Measurements from ENCODE around the gene ECT2L. TPM values are rescaled to one million over a fixed set of nuclear protein-coding genes. Genes with fewer than 3 reads are reported as not detected.

The ECT2L gene
- total and polyA plus RNA-seq, 2 of the 13 experiments (the other 11 are each of a cell fraction or from before 2014, with no cell fraction given): 0.12 TPM; not detected in 1

DNA sequence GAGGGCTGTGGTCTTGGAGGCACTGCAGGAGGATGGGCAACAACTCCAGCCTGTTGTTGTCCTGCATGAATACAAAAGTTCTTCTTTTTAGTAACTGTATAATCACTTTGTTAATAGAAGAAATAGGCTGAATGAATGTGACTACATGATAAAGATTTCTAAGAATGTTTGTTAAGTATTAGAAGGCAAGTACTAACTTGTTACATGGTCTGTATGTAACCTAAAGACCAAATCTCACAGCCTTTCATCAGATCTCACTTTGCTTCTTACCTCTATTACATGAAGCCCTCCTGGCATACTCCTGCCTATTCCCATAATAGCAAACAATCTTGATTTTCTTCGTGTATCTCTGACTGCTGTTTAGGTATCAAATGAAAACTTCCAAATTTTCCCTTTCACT, 118.8 kb downstream of the ECT2L start (continued):
- TF ChIP-seq, protein P1, sequence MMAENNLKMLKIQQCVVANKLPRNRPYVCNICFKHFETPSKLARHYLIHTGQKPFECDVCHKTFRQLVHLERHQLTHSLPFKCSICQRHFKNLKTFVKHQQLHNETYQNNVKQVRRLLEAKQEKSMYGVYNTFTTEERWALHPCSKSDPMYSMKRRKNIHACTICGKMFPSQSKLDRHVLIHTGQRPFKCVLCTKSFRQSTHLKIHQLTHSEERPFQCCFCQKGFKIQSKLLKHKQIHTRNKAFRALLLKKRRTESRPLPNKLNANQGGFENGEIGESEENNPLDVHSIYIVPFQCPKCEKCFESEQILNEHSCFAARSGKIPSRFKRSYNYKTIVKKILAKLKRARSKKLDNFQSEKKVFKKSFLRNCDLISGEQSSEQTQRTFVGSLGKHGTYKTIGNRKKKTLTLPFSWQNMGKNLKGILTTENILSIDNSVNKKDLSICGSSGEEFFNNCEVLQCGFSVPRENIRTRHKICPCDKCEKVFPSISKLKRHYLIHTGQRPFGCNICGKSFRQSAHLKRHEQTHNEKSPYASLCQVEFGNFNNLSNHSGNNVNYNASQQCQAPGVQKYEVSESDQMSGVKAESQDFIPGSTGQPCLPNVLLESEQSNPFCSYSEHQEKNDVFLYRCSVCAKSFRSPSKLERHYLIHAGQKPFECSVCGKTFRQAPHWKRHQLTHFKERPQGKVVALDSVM (CRISPR knock-in tag; IDR thresholded peaks at IDR 0.05): no peak

DNA sequence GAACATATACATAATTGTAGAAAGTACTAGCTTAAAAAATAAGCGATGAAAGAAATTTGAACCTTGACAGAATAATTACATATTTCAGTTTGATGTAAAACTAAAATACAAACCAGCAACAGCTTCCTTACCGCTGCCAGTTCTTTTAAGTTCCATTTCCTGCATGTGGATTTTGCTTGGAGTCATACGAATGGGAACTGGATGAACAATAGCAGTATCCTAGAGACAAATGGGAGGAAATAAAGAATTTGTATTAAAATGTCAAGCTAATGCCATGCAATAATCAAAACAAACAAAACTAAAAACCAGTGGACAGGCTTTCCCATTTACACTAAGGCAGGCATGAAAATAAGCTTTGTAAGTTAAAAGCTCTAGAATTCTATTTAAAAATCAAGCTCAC, 125.0 kb downstream of the ECT2L start:
- no peaks in the 10 kb centered on the region for H3K4me1 ChIP-seq (ENCODE audit: insufficient read depth, low read length)
- no peaks in the 10 kb centered on the region for H3K27me3 ChIP-seq (ENCODE audit: control insufficient read depth in 1 of 2, insufficient read depth in 2 of 2, low read length in 2 of 2)
- intact Hi-C loops (cut with micrococcal nuclease; ENCODE audit: unreplicated experiment): no loop called here
- peaks cover 7 to 19% of the 10 kb centered on the region in 2 experiments; a peak in 4 of 5 replicates for H3K36me3 ChIP-seq (replicated peaks in 1 of 2; ENCODE audit: control insufficient read depth in 1 of 2, insufficient read depth in 2 of 2, low read length in 2 of 2)
- H3K27ac ChIP-seq (ENCODE audit: extremely low read length, insufficient read depth, low read length): no peak overlapping the region
- FAIRE-seq: no peak
- H3K9ac ChIP-seq (ENCODE audit: insufficient read depth, low read depth, low read length): no peak overlapping the region
- WGBS (ENCODE audit: low lambda C conversion rate): 98% methylated on average over 3 of the region's 3 CpGs
- H3K4me2 ChIP-seq (ENCODE audit: low read depth, low read length): no peak overlapping the region
- no peak for TF ChIP-seq ZNF335 (CRISPR knock-in tag; IDR thresholded peaks at IDR 0.05)
- no peak for TF ChIP-seq HNF4A (CRISPR knock-in tag; IDR thresholded peaks at IDR 0.05)
- H4K20me1 ChIP-seq (ENCODE audit: insufficient read depth, low read length): no peaks in the 10 kb centered on the region
- CTCF ChIA-PET (ENCODE audit: low intra/inter-chr PET ratio, low total read pairs): no interaction called here
- H3K79me2 ChIP-seq (ENCODE audit: insufficient read depth, low read length): no peaks in the 10 kb centered on the region
- no peak overlapping the region for H3K4me3 ChIP-seq (replicated peaks in 1 of 3; ENCODE audit: insufficient read depth in 1 of 3, low read depth in 2 of 3, low read length in 3 of 3)
- ATAC-seq: no peak
- in situ Hi-C loops (cut with HindIII; ENCODE audit: extremely low pct_ligation_motif_present, low pct_unique_long_range_greater_than_20kb): no loop called here
- BruUV-seq (replicated peaks): no TSS peak
- DNase-seq (ENCODE audit: low spot score): no peak
- no peaks in the 10 kb centered on the region for H3K9me3 ChIP-seq (ENCODE audit: low read length)
- H2AFZ ChIP-seq (ENCODE audit: low read length): no peak overlapping the region
- POLR2A ChIA-PET: no interaction called here

DNA sequence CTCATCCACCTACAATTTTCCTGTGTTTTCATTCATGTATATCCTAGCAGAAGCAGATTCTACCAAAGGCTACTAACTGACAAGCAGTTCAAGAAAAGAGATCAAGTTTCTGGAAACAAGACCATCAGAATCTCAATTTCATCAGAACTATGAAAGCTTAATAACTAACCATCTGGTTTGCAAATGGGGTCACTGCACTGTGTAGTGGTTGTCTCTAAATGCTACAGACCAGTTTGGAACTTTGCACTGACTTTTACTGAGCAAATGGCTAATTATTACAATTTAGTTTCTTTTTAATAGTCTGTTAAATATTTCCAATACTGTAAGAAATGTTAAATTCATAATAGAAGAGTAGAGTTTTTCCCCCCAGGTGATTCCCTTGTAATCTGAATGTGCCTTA, 127.7 kb downstream of the ECT2L start:
- Histone ChIP-seq H2AFZ (ENCODE audit: low read length) (no peak overlapping the region), H3K4me1 (ENCODE audit: insufficient read depth, low read length) (no peaks in the 10 kb centered on the region), H3K9ac (ENCODE audit: insufficient read depth, low read depth, low read length) (no peak overlapping the region), H3K79me2 (ENCODE audit: insufficient read depth, low read length) (no peaks in the 10 kb centered on the region), H4K20me1 (ENCODE audit: insufficient read depth, low read length) (no peaks in the 10 kb centered on the region), H3K27ac (ENCODE audit: extremely low read length, insufficient read depth, low read length) (no peak overlapping the region), H3K4me3 (replicated peaks in 1 of 3; ENCODE audit: insufficient read depth in 1 of 3, low read depth in 2 of 3, low read length in 3 of 3) (no peak overlapping the region), H3K4me2 (ENCODE audit: low read depth, low read length) (no peak overlapping the region), H3K27me3 (ENCODE audit: control insufficient read depth in 1 of 2, insufficient read depth in 2 of 2, low read length in 2 of 2) (no peaks in the 10 kb centered on the region), H3K36me3 (replicated peaks in 1 of 2; ENCODE audit: control insufficient read depth in 1 of 2, insufficient read depth in 2 of 2, low read length in 2 of 2) (peaks cover 7 to 13% of the 10 kb centered on the region in 2 experiments; a peak in 4 of 5 replicates), H3K9me3 (ENCODE audit: low read length) (no peaks in the 10 kb centered on the region)
- CTCF ChIA-PET (ENCODE audit: low intra/inter-chr PET ratio, low total read pairs): no interaction called here
- in situ Hi-C loops (cut with HindIII; ENCODE audit: extremely low pct_ligation_motif_present, low pct_unique_long_range_greater_than_20kb): no loop called here
- BruUV-seq (replicated peaks): no TSS peak
- no peak for FAIRE-seq
- POLR2A ChIA-PET: no interaction called here
- no peak for ATAC-seq
- no peak for DNase-seq (ENCODE audit: low spot score)
- intact Hi-C loops (cut with micrococcal nuclease; ENCODE audit: unreplicated experiment): no loop called here
- TF ChIP-seq ZNF496 (CRISPR knock-in tag; IDR thresholded peaks at IDR 0.05; ENCODE audit: insufficient replicate concordance) (no peak), ZNF253 (CRISPR knock-in tag; IDR thresholded peaks at IDR 0.05; ENCODE audit: borderline replicate concordance) (no peak), ZC3H4 (CRISPR knock-in tag; IDR thresholded peaks at IDR 0.05; ENCODE audit: borderline replicate concordance) (no peak), ZNF382 (CRISPR knock-in tag; IDR thresholded peaks at IDR 0.05; ENCODE audit: borderline replicate concordance) (no peak), HMGA1 (CRISPR knock-in tag; conservative IDR thresholded peaks at IDR 0.05) (no peak), SMAD9 (CRISPR knock-in tag; IDR thresholded peaks at IDR 0.05) (no peak)
- TF ChIP-seq, protein P2, sequence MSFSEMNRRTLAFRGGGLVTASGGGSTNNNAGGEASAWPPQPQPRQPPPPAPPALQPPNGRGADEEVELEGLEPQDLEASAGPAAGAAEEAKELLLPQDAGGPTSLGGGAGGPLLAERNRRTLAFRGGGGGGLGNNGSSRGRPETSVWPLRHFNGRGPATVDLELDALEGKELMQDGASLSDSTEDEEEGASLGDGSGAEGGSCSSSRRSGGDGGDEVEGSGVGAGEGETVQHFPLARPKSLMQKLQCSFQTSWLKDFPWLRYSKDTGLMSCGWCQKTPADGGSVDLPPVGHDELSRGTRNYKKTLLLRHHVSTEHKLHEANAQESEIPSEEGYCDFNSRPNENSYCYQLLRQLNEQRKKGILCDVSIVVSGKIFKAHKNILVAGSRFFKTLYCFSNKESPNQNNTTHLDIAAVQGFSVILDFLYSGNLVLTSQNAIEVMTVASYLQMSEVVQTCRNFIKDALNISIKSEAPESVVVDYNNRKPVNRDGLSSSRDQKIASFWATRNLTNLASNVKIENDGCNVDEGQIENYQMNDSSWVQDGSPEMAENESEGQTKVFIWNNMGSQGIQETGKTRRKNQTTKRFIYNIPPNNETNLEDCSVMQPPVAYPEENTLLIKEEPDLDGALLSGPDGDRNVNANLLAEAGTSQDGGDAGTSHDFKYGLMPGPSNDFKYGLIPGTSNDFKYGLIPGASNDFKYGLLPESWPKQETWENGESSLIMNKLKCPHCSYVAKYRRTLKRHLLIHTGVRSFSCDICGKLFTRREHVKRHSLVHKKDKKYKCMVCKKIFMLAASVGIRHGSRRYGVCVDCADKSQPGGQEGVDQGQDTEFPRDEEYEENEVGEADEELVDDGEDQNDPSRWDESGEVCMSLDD (CRISPR knock-in tag; IDR thresholded peaks at IDR 0.05; ENCODE audit: borderline replicate concordance): no peak
- TF ChIP-seq, protein P3, sequence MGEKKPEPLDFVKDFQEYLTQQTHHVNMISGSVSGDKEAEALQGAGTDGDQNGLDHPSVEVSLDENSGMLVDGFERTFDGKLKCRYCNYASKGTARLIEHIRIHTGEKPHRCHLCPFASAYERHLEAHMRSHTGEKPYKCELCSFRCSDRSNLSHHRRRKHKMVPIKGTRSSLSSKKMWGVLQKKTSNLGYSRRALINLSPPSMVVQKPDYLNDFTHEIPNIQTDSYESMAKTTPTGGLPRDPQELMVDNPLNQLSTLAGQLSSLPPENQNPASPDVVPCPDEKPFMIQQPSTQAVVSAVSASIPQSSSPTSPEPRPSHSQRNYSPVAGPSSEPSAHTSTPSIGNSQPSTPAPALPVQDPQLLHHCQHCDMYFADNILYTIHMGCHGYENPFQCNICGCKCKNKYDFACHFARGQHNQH (CRISPR knock-in tag; IDR thresholded peaks at IDR 0.05): no peak
